OCI-LY3 (cell line): ENCODE measurements around the gene PTPRH.

Source experiments
- H2AFZ ChIP-seq: fragments of 200-600, 300-600 bp; shearing (Covaris generic); 2 replicates; pipeline ENCODE4 v1.6.0; 2014; ENCODE audit warnings: antibody characterized with exemption, low read depth, low read length
- H3K27ac ChIP-seq: fragments of 200-600, 300-600 bp; sonication (generic); 2 replicates; pipeline ENCODE4 v1.5.1; 2014; ENCODE audit warnings: mild to moderate bottlenecking, low read length, moderate library complexity, mixed read lengths
- H3K27me3 ChIP-seq: fragments of 200-600, 300-600 bp; sonication (generic); 2 replicates; pipeline ENCODE4 v1.6.1; 2014; ENCODE audit warnings: low read depth, low read length, mixed read lengths
- H3K36me3 ChIP-seq: fragments of 200-600, 300-600 bp; sonication (generic); replicated peaks from 2 replicates; pipeline ENCODE3; 2014; ENCODE audit warnings: low read depth, low read length, mixed read lengths
- H3K4me1 ChIP-seq: fragments of 300-600, 200-600 bp; sonication (generic); 2 replicates; pipeline ENCODE4 v1.6.1; 2014; ENCODE audit warnings: low read length, mixed read lengths
- H3K4me2 ChIP-seq: fragments of 200-600, 300-600 bp; sonication (generic); 2 replicates; pipeline ENCODE4 v1.6.1; 2014; ENCODE audit warnings: low read length, mixed read lengths
- H3K4me3 ChIP-seq: fragments of 300-600, 200-600 bp; sonication (generic); 2 replicates; pipeline ENCODE4 v1.5.1; 2014; ENCODE audit warnings: antibody characterized with exemption, mild to moderate bottlenecking, low read length, moderate library complexity
- H3K79me2 ChIP-seq: fragments of 300-600, 200-600 bp; shearing (Covaris generic); 2 replicates; pipeline ENCODE4 v1.6.1; 2014; ENCODE audit warnings: mild to moderate bottlenecking, low read length, mixed read lengths
- H3K9ac ChIP-seq: fragments of 300-600, 200-600 bp; shearing (Covaris generic); 2 replicates; pipeline ENCODE4 v1.6.0; 2014; ENCODE audit warnings: mild to moderate bottlenecking, low read length, moderate library complexity
- H3K9me3 ChIP-seq: fragments of 200-600, 300-600 bp; shearing (Covaris generic); 2 replicates; pipeline ENCODE4 v1.6.1; 2014; ENCODE audit warnings: low read length, mixed read lengths; ENCODE audit not compliant: insufficient read depth
- H4K20me1 ChIP-seq: fragments of 200-600, 300-600 bp; sonication (generic); 2 replicates; pipeline ENCODE4 v1.6.1; 2016; ENCODE audit warnings: low read length, mixed read lengths; ENCODE audit not compliant: insufficient read depth
- EZH2phosphoT487 ChIP-seq: fragments of 200-600 bp; shearing (Covaris generic); IDR thresholded peaks from 2 replicates; pipeline ENCODE4 v1.6.1; 2018; ENCODE audit warnings: antibody characterized with exemption, mixed run types, low read depth
- TF ChIP-seq, protein P1 (sequence below): fragments of 200-600, 300-600 bp; sonication (generic); IDR thresholded peaks from 2 replicates; pipeline ENCODE4 v1.5.1; 2014; ENCODE audit warnings: antibody characterized with exemption, low read length, low read depth

The PTPRH gene

DNA sequence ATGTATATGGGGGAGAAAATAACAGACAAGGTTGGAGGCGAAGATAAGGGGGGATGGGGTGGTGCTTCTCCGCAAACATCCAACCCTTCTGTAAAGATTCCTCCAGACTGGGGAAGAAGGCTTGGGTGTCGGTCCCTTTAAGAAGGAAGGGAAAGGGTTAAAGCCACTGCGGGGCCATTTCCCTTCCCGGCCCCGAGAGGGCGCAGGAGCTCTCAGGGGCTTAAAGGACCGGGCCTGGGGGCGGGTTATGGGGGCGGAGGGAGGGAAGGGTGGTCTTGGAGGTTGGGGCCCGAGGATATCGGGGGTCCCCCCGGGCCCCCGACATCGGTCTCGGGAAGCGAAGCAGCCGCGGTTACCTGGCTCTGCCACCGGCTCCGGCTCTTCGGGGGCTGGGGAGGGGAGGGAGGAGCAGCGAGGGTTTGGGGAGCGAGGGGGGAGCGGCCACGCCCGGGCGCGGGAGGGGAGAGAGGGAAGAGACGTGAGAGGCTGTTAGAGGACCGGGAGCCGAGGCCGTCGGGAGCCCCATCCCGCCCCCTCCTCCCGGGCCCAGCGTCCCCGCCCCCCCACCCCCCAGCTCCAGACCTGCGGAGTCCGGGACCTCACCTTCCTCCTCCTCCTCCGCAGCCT is 63.1 kb downstream of the PTPRH start:
- peaks cover 47% of the 10 kb centered on the region for H3K27me3 ChIP-seq
- no peak for TF ChIP-seq EZH2phosphoT487
- TF ChIP-seq, protein P1, sequence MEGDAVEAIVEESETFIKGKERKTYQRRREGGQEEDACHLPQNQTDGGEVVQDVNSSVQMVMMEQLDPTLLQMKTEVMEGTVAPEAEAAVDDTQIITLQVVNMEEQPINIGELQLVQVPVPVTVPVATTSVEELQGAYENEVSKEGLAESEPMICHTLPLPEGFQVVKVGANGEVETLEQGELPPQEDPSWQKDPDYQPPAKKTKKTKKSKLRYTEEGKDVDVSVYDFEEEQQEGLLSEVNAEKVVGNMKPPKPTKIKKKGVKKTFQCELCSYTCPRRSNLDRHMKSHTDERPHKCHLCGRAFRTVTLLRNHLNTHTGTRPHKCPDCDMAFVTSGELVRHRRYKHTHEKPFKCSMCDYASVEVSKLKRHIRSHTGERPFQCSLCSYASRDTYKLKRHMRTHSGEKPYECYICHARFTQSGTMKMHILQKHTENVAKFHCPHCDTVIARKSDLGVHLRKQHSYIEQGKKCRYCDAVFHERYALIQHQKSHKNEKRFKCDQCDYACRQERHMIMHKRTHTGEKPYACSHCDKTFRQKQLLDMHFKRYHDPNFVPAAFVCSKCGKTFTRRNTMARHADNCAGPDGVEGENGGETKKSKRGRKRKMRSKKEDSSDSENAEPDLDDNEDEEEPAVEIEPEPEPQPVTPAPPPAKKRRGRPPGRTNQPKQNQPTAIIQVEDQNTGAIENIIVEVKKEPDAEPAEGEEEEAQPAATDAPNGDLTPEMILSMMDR, result peak; percentile 83
- H2AFZ ChIP-seq, result 0 out of 2 replicates have a peak overlapping the region, but pooled peaks have one; percentile 61
- H3K9ac ChIP-seq, result peak overlapping the region; percentile 46; the same call in 1 of the 2 replicates
- no peaks in the 10 kb centered on the region for H4K20me1 ChIP-seq
- H3K4me1 ChIP-seq, result peaks cover 15% of the 10 kb centered on the region
- no peaks in the 10 kb centered on the region for H3K79me2 ChIP-seq
- H3K27ac ChIP-seq, result no peak overlapping the region
- H3K9me3 ChIP-seq, result no peaks in the 10 kb centered on the region
- no peaks in the 10 kb centered on the region for H3K36me3 ChIP-seq
- peak overlapping the region; percentile 82 for H3K4me3 ChIP-seq
- peak overlapping the region; percentile 79 for H3K4me2 ChIP-seq

DNA sequence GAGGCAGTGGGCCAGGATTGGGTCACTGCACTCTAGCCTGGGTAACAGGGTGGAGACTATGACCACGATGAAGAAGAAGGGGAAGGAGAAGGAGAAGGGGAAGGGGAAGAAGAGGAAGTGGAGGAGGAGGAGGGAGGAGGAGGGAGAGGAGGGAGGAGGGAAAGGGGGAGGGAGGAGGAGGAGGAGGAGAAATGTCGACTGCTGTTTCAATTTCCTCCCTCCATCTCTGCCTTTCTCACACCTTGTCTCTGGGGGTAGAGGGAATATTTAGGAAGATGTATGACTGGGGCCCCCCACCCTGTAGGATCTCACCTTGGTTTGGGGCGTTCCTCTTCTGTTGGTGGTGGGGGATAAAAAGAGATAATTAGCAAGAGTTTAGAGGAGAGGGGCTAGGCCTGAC is 64.1 kb downstream of the PTPRH start:
- peak overlapping the region; percentile 34 for H3K4me2 ChIP-seq

GRCh38 chr19:55141696-55142095 is 67.6 kb downstream of the PTPRH start:
- peak overlapping the region; percentile 37 for H3K4me2 ChIP-seq

More for the DNA sequence above, 64.1 kb downstream of the PTPRH start:
- TF ChIP-seq, protein P1, result no peak
- no peak for TF ChIP-seq EZH2phosphoT487
- Histone ChIP-seq H3K36me3 (no peaks in the 10 kb centered on the region), H3K4me3 (peak overlapping the region; percentile 25), H3K27me3 (peaks cover 41% of the 10 kb centered on the region), H2AFZ (peak overlapping the region; percentile 63; the same call in 1 of the 2 replicates), H4K20me1 (no peaks in the 10 kb centered on the region), H3K9ac (no peak overlapping the region), H3K4me1 (peaks cover 15% of the 10 kb centered on the region), H3K9me3 (no peaks in the 10 kb centered on the region), H3K27ac (no peak overlapping the region), H3K79me2 (no peaks in the 10 kb centered on the region)

DNA sequence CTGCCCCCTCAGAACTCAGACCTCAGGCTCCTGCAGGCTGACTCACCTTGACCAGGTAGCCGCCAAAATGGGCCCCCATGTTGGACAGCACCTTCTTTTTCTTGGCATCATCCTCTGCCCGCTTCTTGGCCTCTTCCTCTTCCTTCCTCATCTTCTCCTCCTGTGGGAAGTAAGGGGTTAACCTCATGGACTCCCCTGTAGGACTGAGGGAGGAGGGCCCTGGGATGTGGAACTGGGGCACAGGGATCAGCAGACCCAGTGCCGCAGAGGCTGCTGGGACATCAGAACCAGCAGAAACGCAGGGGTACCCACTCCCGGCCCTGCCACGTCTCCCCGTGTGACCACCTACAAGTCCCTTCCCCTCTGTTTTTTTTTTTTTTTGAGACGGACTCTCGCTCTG is 71.4 kb downstream of the PTPRH start:
- no peak for TF ChIP-seq EZH2phosphoT487
- TF ChIP-seq, protein P1, result no peak
- Histone ChIP-seq H3K27me3 (peaks cover 15% of the 10 kb centered on the region), H3K9ac (no peak overlapping the region), H4K20me1 (no peaks in the 10 kb centered on the region), H3K4me2 (no peak overlapping the region), H3K36me3 (no peaks in the 10 kb centered on the region), H3K4me1 (peaks cover 33% of the 10 kb centered on the region), H3K9me3 (no peaks in the 10 kb centered on the region), H3K79me2 (no peaks in the 10 kb centered on the region), H3K4me3 (no peak overlapping the region), H3K27ac (no peak overlapping the region), H2AFZ (no peak overlapping the region)

More at GRCh38 chr19:55141696-55142095, 67.6 kb downstream of the PTPRH start:
- H3K4me3 ChIP-seq, result no peak overlapping the region
- no peaks in the 10 kb centered on the region for H4K20me1 ChIP-seq
- TF ChIP-seq, protein P1, result no peak
- TF ChIP-seq EZH2phosphoT487, result no peak
- H3K27me3 ChIP-seq, result peaks cover 14% of the 10 kb centered on the region
- no peaks in the 10 kb centered on the region for H3K36me3 ChIP-seq
- H3K4me1 ChIP-seq, result peaks cover 13% of the 10 kb centered on the region
- H2AFZ ChIP-seq, result no peak overlapping the region
- no peak overlapping the region for H3K27ac ChIP-seq
- no peaks in the 10 kb centered on the region for H3K9me3 ChIP-seq
- H3K79me2 ChIP-seq, result no peaks in the 10 kb centered on the region
- no peak overlapping the region for H3K9ac ChIP-seq
